Measurements from ENCODE around the gene MIDN.

DNA sequence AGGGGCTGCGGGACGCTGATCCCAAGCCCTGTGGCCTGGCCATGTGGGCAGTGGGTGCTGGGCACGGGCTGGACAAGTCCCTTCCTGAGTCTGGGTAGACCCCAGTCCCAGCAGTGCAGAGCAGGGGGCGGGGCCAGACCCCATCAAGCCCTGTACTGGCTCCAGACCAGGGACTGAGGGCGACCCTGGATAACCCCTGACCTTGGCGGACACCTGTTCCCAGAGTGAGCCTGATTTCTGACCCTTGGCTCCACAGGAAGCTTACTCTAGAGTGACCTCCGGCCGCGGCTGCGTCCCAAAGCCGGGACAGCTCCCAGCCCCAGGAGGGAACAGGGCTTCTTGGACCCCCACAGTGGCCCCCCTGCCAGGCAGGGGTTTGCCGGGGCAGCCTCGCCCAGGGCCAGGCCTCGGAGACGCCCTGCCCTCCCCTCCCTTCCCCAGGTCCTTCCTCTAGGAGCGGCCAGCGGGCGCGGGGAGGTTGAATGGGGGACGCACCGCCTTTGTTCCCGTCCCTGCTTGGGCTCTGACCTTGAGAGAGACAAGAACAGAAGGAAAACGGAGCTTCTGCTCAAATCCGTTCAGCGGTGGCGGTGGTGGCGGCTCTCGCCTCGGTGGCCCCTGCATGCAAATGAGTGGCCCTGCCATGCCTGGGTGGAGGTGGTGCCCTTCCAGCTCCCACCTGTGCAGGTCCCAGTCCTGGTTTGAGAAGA, 35.0 kb downstream of the MIDN start:
- no peak for TF ChIP-seq CTCF (tag by site-specific recombination; IDR thresholded peaks at IDR 0.05)
- TF ChIP-seq, protein P1, sequence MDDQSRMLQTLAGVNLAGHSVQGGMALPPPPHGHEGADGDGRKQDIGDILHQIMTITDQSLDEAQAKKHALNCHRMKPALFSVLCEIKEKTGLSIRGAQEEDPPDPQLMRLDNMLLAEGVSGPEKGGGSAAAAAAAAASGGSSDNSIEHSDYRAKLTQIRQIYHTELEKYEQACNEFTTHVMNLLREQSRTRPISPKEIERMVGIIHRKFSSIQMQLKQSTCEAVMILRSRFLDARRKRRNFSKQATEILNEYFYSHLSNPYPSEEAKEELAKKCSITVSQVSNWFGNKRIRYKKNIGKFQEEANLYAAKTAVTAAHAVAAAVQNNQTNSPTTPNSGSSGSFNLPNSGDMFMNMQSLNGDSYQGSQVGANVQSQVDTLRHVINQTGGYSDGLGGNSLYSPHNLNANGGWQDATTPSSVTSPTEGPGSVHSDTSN (CRISPR knock-in tag; IDR thresholded peaks at IDR 0.05), result no peak
- TF ChIP-seq TRIM28 (IDR thresholded peaks at IDR 0.05; ENCODE audit: borderline replicate concordance, low read length), result no peak
- TF ChIP-seq ZNF530 (tag by site-specific recombination; IDR thresholded peaks at IDR 0.05; ENCODE audit: low read depth), result no peak
- TF ChIP-seq WT1 (tag by site-specific recombination; IDR thresholded peaks at IDR 0.05), result no peak
- TF ChIP-seq ZNF561 (tag by site-specific recombination; IDR thresholded peaks at IDR 0.05; ENCODE audit: borderline replicate concordance), result no peak
- no peak for TF ChIP-seq ZNF239 (tag by site-specific recombination; IDR thresholded peaks at IDR 0.05)
- no peak for TF ChIP-seq REST (tag by site-specific recombination; IDR thresholded peaks at IDR 0.05)
